Measurements from ENCODE around the gene ALDH3B2.
"Not testable (repeated sequence)": the region's sequence is repeated elsewhere in the genome, so short reads cannot be mapped to it uniquely, and the experiment has no call there.

Gene ALDH3B2

GRCh38 chr11:67662142-67662834, 12.1 kb downstream of the ALDH3B2 start:
- no peak for DNase-seq (ENCODE audit: low read depth in 2 of 2)

GRCh38 chr11:67660752-67661151, 13.7 kb downstream of the ALDH3B2 start:
- DNase-seq (ENCODE audit: low read depth in 2 of 2): not testable (repeated sequence)

- not testable (repeated sequence) for DNase-seq (ENCODE audit: low read depth in 2 of 2)
Measured at GRCh38 chr11:67659651-67660165, 14.7 kb downstream of the ALDH3B2 start.

- no peak for DNase-seq (ENCODE audit: low read depth in 2 of 2)
Measured at GRCh38 chr11:67657300-67657699, 17.1 kb downstream of the ALDH3B2 start.

- no peak for DNase-seq (ENCODE audit: low read depth in 2 of 2)
Measured at GRCh38 chr11:67656278-67656922, 18.0 kb downstream of the ALDH3B2 start.

GRCh38 chr11:67654225-67654624, 20.2 kb downstream of the ALDH3B2 start:
- DNase-seq (ENCODE audit: low read depth in 2 of 2): no peak

DNA sequence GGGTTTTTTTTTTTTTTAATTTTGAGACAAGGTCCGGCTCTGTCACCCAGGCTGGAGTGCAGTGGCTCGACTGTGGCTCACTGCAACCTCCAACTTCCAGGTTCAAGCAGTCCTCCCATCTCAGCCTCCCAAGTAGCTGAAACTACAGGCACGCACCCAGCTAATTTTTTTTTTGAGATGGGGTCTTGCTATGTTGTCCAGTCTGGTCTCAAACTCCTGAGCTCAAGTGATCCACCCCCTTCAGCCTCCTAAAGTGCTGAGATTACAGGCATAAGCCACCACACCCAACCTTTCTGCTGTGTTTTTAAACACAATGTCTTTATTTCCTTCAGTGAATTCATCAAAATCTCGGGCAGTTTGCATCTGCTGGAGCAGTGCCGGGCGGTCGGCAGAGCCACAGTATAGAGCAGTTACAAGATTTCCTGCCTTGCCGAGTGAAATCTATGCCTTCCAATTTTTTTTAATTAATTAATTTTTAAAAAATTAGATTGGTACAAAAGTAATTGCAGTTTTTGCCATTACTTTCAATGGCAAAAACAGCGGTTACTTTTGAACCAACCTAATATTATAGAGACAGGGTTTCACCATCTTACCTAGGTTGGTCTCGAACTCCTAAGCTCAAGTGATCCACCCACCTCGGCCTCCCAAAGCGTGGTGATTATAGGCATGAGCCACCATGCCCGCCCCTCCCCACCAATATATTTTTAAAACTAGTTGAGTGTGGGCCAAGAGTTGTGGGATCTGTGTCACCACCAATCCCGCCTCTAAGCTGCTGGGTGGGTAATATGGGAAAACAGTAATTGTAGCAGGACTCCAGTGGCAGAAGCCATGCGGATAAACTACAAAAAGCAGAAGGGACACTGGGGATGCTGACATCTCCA, 21.2 kb downstream of the ALDH3B2 start:
- DNase-seq (ENCODE audit: low read depth in 2 of 2): no peak

DNA sequence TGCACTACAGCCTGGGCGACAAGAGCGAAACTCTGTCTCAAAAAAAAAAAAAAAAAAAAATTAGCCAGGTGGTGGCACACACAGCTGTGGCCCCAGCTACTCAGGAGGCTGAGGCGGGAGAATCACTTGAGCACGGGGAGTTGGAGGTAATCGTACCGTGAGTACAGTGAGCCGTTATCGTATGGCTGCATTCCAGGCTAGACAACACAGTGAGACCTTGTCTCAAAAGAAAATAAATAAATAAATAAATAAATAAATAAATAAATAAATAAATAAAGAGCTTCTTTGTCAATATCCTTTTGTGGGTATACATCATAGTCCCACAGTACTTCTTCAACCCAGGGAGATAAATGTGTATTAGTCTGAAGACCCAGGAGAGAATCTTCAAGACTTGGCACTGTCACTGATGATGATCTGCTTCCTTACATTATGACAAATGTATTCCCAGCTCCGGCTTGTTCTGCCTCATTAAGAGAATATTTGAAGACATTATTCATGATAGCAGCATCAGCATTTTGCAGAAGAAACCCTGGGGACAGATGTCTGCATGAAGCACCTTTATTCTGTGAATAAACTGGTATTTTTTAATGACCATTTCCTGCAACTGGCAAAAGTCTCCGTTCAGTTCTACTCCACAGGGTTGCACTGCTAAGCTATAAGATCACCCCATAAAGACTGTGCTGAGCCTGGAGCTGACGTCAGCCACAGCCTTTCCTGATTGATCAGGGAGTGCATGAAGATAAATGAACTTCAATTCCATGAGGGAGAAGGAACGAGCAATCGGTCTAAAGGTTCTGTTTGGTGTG, 22.2 kb downstream of the ALDH3B2 start:
- DNase-seq (ENCODE audit: low read depth in 2 of 2): no peak

GRCh38 chr11:67649634-67650510, 24.6 kb downstream of the ALDH3B2 start:
- no peak for DNase-seq (ENCODE audit: low read depth in 2 of 2)

DNA sequence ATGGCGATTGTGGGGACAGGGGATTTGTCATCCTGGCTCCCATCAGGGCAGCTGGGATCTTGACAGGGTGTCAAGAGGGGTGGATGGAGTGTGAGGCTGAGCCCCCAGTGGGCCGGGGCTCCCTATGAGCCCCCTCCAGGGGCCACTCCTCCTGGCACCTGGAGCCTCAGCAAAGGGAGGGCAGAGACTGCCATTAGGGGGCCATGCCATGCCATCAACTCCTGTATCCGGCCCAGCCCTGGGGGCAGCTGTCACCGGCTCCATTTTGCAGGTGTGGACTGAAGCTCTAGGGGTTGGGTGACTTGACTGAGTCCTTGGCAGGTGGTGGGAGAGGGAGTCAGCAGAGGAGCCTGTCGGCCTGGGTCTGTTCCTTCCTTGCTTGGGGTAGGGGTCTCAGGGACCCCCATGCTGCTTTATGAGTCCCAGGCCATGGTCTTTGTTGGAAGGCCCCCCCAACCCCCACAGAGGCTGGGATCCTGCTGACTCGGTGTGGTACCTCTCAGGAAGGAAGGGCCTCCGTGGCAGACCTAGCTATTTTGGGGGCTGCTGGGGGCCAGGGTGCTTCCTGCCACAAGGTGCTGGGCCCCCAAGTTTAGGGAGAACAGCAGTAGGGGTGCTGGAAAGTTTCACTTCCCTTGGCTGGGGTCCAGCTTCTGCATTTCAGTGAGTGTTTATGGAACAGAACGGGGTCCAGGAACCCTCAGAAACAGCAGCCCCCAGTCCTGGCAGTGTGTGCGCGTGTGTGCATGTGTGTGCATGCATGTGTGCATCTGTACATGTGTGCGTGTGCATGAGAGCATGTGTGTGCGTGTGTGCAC, 25.4 kb downstream of the ALDH3B2 start:
- no peak for DNase-seq (ENCODE audit: low read depth in 2 of 2)

DNA sequence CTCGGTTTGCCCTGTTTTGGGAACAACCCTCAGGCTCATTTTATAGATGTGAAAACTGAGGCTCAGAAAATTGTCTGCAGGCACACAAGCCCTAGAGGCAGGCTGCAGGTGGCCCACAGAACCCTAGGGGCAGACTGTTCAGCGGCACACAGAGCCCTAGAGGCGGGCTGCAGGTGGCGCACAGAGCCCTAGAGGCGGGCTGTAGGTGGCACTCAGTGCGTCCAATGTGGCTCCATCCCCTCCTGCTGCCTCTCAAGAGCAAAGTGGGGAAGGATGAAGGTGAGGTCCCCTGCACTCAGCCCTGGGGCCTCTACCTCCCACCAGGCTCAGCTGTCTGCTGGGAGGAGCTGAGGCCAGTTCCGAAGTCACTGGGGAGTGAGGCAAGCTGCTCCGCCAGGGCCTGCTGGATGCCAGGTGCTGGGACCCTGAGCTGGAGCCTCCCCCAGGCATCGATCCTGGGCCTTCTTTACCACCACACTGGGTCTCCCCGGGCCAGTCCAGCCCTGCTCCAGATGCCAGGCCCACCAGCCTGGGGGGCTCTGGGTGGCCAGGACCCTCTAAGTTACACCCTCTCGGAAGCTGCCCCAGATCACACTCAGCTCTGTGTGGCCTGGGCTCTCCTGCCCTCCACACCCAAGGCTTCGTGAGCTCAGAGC, 26.2 kb downstream of the ALDH3B2 start:
- DNase-seq (ENCODE audit: low read depth in 2 of 2): peak in 1 of 2 donors; percentile 19

DNA sequence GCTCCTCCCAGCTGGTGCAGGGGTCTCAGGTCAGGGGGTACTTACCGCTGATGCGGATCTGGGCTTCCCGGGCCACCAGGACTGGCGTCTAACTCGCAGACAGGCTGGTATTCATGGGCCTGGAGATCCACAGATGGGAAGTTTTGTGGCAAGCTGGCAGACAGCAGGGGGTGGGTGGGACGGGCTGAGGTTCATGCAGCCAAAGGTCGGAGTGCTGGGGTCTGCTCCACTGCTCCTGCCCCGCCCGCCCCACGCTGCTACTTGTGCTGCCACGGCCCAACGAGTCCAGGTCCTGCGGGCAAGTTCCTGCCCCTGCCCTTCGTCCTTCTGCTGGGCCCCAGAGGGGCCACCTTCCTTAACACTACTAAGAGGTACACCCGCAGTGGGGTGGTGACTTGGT, 27.0 kb downstream of the ALDH3B2 start:
- DNase-seq (ENCODE audit: low read depth in 2 of 2): no peak

DNA sequence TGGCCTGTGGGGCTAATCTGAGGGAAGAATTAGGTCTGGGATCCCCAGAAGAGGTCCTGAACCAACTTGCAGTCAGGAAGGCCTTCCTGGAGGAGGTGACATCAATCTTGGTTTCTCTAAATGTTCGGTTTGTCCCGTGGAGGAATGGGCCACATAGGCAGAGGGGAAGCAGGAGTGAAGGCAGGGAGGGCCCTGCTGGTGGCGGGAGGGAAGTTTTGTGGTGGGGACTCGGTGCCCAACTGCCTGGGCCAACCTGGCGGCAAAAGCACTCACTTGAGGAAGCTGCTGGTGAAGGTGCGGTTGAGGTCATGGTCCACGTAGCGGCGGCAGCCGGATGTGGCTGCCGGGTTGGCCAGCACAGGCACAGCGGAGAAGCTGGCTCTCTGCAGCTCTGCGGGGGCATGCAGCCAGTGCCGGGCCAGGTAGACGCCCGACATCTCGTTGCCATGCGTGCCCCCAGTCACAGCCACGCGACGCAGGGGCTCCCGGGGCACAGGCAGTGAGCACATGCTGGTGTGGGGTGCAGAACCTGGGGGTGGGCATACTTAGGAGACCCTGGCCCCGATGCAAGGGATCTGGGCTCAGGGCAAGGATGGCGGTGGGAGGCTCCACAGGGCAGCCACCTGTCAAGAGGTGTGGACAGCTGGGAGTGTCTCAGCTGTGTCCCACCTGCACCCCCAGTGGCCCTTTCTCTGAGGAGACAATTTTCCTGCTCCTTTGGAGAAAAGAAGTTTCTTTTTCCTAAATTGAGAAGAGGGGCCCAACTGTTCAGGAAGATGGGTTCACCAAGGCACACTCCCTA, 27.7 kb downstream of the ALDH3B2 start:
- DNase-seq (ENCODE audit: low read depth in 2 of 2): no peak

DNA sequence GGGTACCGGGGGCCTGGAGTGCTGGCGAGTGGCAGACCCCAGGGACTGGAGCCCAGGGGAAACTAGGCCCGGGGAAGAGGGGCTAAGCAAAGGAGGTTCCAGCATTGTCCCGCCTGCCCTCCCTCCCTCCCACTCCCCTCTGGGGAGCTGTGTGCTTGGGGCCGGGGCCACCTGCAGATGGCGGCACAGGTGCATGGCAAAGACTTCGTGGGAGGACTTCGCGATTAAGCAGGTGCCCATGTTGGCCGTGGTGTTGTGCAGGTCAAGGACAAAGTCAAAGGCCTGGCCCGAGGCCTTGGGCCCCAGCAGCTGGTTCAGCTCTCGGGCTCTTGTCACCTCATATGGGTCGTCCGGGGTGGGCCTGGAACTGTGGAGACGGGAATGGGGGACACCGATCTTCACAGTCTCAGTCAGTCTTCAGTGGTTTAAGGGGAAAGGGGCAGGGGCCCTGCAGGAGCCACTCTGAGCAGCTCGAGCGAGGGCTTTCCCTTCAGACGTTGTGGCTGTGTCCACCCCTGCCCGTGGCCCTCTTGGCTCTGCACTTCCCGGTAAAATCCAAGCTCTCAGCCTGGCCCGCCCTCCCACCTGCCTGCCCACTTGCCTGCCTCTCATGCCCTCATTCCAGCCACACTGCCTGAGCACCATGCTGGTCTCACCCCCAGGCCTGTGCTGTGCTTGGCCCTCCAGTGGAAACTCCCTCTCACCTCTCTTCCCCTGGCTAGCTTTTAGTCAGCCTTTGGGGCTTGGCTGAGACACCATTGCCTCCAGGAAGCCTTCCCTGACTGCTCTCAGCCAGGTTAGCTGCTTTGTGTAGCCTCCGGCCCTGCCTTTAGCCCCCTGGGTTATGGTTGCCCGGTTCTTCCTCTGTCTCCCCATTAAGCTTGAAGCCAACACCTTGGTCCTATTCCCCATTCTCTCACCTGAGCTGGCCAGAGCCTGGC, 28.6 kb downstream of the ALDH3B2 start:
- no peak for DNase-seq (ENCODE audit: low read depth in 2 of 2)

DNA sequence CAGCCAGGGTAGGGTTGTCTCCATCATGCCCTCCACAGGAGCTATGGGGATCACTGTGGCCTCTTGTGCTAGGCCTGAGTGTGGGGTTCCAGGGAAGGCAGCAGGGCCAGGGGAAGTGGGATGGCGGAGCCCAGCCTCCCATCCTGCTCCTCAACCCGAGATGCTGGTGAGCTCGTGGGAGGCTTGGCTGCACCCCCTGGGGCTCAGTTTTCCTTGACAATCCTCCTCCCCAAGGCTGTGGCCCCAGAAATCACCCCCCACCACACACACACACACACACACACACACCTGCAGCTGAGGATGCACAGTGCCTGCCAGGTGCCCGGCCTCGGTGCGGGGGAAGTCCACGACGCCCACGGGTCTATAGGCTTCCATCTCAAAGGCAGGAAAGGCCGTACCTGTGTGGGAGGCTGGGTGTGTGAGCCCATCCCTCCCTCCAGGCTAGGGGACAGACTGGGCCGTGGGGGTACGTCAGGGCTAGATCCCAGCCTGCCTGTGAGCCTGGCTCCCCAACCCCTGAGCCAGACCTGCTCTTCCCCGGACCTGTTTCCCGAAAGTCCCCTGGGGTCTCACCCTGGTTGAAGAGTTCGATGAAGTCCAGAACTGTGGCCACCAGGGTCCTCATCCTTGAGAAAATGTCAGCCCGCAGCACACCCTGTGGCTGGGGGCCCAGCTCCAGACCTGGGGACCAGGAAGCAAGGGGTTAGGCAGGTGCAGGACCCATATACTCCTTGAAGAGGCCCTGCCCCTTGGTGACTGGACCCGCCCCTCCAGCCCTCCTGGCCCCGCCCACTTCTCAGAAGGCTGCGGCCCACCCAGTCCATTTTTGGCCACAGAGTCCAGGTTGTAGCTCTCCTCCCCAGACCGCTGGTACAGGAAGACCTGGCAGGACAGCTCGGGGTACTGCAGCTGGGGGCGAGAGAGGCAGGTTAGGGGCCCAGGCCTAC, 29.7 kb downstream of the ALDH3B2 start:
- DNase-seq (ENCODE audit: low read depth in 2 of 2): no peak

GRCh38 chr11:67644042-67644441, 30.4 kb downstream of the ALDH3B2 start:
- DNase-seq (ENCODE audit: low read depth in 2 of 2): no peak

Measured in stimulated activated CD4-positive, alpha-beta T cell treated with anti-CD3 and anti-CD28 coated beads, Interleukin-1b, Interleukin-23, amount 100 ng/mL, for 1 hour (primary cell).